ENCODE data around the gene SCYGR1. TPM values are rescaled to one million over a fixed set of nuclear protein-coding genes. Genes with fewer than 3 reads are reported as not detected.
"Not testable (repeated sequence)": the region's sequence is repeated elsewhere in the genome, so short reads cannot be mapped to it uniquely, and the experiment has no call there.

Gene SCYGR1
- total RNA-seq, 4 donors from 2014 or later: not detected

DNA sequence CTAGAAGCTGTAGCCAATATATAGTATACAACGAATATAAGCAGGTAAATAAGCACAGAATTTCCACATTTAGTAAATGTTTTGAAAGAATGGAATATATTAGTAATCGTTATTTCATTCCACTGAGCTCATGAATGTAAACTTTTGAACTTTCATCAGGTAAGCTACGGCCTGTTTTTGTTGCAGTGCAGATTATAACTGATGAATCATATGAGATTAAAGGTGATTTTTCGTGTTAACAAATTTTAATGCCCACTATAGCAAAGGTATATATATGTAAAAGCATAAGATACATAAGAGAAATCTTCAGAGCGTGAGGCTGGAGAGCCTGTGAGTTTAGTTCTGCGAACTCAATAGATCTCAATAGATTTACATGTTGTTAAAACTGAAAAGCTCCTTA is 1.1 kb downstream of the SCYGR1 start:
- no peak for TF ChIP-seq EP300 (IDR thresholded peaks at IDR 0.05)
- TF ChIP-seq POLR2A (IDR thresholded peaks at IDR 0.05): no peak
- TF ChIP-seq POLR2AphosphoS5 (IDR thresholded peaks at IDR 0.05): no peak
- TF ChIP-seq CTCF (IDR thresholded peaks at IDR 0.05): no peak
- H3K27ac ChIP-seq: no peak overlapping the region
- H3K4me3 ChIP-seq: no peak overlapping the region
- no peaks in the 10 kb centered on the region for H3K9me3 ChIP-seq
- DNase-seq (ENCODE audit: low spot score in 2 of 2): no peak
- H3K27me3 ChIP-seq: no peaks in the 10 kb centered on the region
- H3K4me1 ChIP-seq: no peaks in the 10 kb centered on the region
- WGBS: 67% methylated on average over 6 of the region's 6 CpGs
- no peaks in the 10 kb centered on the region for H3K36me3 ChIP-seq

- H3K27ac ChIP-seq: no peak overlapping the region
- no peaks in the 10 kb centered on the region for H3K36me3 ChIP-seq
- H3K27me3 ChIP-seq: no peaks in the 10 kb centered on the region
- WGBS: 28% methylated on average over 3 of the region's 3 CpGs
- H3K4me1 ChIP-seq: no peaks in the 10 kb centered on the region
- TF ChIP-seq EP300 (IDR thresholded peaks at IDR 0.05) (no peak), POLR2AphosphoS5 (IDR thresholded peaks at IDR 0.05) (no peak), POLR2A (IDR thresholded peaks at IDR 0.05) (no peak), CTCF (IDR thresholded peaks at IDR 0.05) (no peak)
- H3K9me3 ChIP-seq: no peaks in the 10 kb centered on the region
- no peak for DNase-seq (ENCODE audit: low spot score in 2 of 2)
- no peak overlapping the region for H3K4me3 ChIP-seq
Measured at GRCh38 chr2:227383686-227384085, 4.1 kb downstream of the SCYGR1 start.

DNA sequence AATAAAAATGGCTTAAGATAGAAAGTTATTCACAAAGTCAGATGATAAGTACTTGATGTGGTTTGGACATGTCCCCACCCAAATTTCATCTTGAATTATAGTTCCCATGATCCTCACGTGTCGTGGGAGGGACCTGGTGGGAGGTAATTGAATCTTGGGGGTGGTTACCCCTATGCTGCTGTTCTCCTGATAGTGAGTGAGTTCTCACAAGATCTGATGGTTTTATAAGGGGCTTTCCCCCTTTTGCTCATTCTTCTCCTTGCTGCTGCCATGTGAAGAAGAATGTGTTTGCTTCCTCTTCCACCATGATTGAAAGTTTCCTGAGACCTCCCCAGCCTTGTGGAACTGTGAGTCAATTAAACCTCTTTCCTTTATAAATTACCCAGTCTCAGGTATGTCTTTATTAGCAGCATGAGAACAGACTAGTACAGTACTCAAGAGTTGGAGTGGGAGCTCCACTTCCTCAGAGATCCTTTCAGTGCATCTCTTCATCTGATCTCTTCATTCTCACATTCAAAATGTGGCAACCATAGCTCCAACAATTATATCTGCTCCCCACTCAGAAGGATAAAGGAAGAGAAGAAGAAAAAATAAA is 5.4 kb downstream of the SCYGR1 start:
- WGBS: 75% methylated on average over 2 of the region's 2 CpGs
- not testable (repeated sequence) for H3K27me3 ChIP-seq; H3K36me3 ChIP-seq; DNase-seq (ENCODE audit: low spot score in 2 of 2); H3K4me1 ChIP-seq; H3K27ac ChIP-seq; H3K4me3 ChIP-seq; H3K9me3 ChIP-seq

DNA sequence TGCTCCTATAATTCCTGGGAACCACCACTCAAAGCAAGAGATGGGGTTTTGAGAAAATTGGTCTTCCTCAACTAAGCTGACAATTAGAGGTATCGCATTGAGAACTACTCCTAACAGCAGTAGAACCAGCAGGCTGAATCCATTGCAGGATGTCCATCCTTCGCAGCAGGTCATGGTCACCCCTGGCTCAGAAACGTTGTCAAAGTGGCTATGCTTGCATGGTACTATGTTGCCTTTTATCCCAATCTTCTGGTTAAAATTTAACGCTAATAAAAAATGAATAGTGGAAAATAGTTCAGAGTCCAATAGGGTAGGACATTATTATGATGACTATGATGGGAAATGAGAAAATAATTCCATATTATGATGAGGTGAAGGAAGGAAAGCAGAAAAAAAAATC is 8.7 kb downstream of the SCYGR1 start, which contains the start of gene TM4SF20:
Gene TM4SF20, minus strand, starts transcription at position 212 of the 400 bp plus-strand sequence. Its CDS starts 38 bp downstream, at position 174.
- TF ChIP-seq POLR2AphosphoS5 (IDR thresholded peaks at IDR 0.05): no peak
- no peak for TF ChIP-seq CTCF (IDR thresholded peaks at IDR 0.05)
- TF ChIP-seq EP300 (IDR thresholded peaks at IDR 0.05): no peak
- no peak for TF ChIP-seq POLR2A (IDR thresholded peaks at IDR 0.05)
- no peaks in the 10 kb centered on the region for H3K9me3 ChIP-seq
- no peaks in the 10 kb centered on the region for H3K27me3 ChIP-seq
- H3K4me3 ChIP-seq: no peak within 1 kb of the TSS
- WGBS: 92% methylated on average over 4 of the region's 4 CpGs
- H3K36me3 ChIP-seq: no peaks in the 10 kb centered on the region
- no peak for DNase-seq (ENCODE audit: low spot score in 2 of 2)
- H3K4me1 ChIP-seq: no peaks in the 10 kb centered on the region
- no peak within 1 kb of the TSS for H3K27ac ChIP-seq

DNA sequence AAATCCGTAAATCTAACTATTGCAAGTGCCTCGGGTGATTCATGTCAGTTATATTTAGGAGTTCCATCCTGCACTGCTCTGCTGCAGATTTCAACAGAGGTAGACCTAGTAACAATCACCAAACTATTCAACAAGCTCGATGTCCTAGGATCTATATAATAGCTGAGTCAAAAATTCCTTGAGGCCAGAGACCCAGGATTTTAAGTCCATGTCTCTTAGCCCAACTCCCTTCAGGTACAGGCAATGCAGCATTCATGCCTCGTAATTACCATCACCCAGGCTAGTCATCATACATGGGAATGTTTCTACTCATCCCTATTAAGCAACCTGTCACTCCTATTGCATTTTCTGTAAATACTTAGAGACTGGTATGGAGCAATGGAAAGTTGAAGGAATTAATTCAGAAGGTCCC is 9.4 kb downstream of the SCYGR1 start:
- Histone ChIP-seq H3K4me3 (no peak overlapping the region), H3K36me3 (no peaks in the 10 kb centered on the region), H3K27me3 (no peaks in the 10 kb centered on the region), H3K9me3 (no peaks in the 10 kb centered on the region), H3K4me1 (no peaks in the 10 kb centered on the region), H3K27ac (no peak overlapping the region)
- no peak for DNase-seq (ENCODE audit: low spot score in 2 of 2)
- WGBS: 65% methylated on average over 4 of the region's 4 CpGs
- TF ChIP-seq POLR2AphosphoS5 (IDR thresholded peaks at IDR 0.05) (no peak), CTCF (IDR thresholded peaks at IDR 0.05) (no peak), POLR2A (IDR thresholded peaks at IDR 0.05) (no peak), EP300 (IDR thresholded peaks at IDR 0.05) (no peak)

All from suprapubic skin (tissue), 4 donors.